MM.1S (cell line): ENCODE results near the gene INPP5J.

Experiments
- DNase-seq: peaks from one replicate; pipeline ENCODE4 v3.0.0-alpha.2; 2015
- H2AFZ ChIP-seq: fragments of 300-600 bp; sonication (generic); 2 replicates; pipeline ENCODE4 v1.6.0; 2016; ENCODE audit warnings: antibody characterized with exemption, low read length
- H3F3A ChIP-seq: fragments of 300-600 bp; sonication (generic); 2 replicates; pipeline ENCODE4 v1.6.1; 2016; ENCODE audit warnings: mild to moderate bottlenecking, antibody characterized with exemption, low read length, moderate library complexity, mixed read lengths; ENCODE audit not compliant: insufficient read depth
- H3K27ac ChIP-seq: fragments of 300-600 bp; sonication (generic); 2 replicates; pipeline ENCODE4 v1.5.1; 2016; ENCODE audit warnings: mild to moderate bottlenecking, low read length
- H3K27me3 ChIP-seq: fragments of 300-600 bp; sonication (generic); replicated peaks from 2 replicates; pipeline ENCODE4 v1.6.0; 2016; ENCODE audit warnings: low read length; ENCODE audit not compliant: insufficient read depth
- H3K36me3 ChIP-seq: fragments of 300-600 bp; sonication (generic); replicated peaks from 2 replicates; pipeline ENCODE4 v1.6.1; 2016; ENCODE audit warnings: mild to moderate bottlenecking, low read length, mixed read lengths; ENCODE audit not compliant: insufficient read depth
- H3K4me1 ChIP-seq: fragments of 300-600 bp; sonication (generic); 2 replicates; pipeline ENCODE4 v1.6.1; 2016; ENCODE audit warnings: low read length, mixed read lengths
- H3K4me2 ChIP-seq: fragments of 300-600 bp; sonication (generic); 2 replicates; pipeline ENCODE4 v1.6.0; 2016; ENCODE audit warnings: low read depth, low read length
- H3K4me3 ChIP-seq: fragments of 300-600 bp; sonication (generic); 2 replicates; pipeline ENCODE4 v1.5.1; 2016; ENCODE audit warnings: low read length, mixed read lengths
- H3K79me2 ChIP-seq: fragments of 300-600 bp; sonication (generic); 2 replicates; pipeline ENCODE4 v1.6.1; 2016; ENCODE audit warnings: mixed run types, low read length, mixed read lengths
- H3K9ac ChIP-seq: fragments of 300-600 bp; sonication (generic); 2 replicates; pipeline ENCODE4 v1.6.1; 2016; ENCODE audit warnings: low read length, mixed read lengths
- H3K9me2 ChIP-seq: fragments of 300-600 bp; sonication (generic); replicated peaks from 2 replicates; pipeline ENCODE4 v1.6.1; 2016; ENCODE audit warnings: mild to moderate bottlenecking, low read length, mixed read lengths; ENCODE audit not compliant: insufficient read depth
- H3K9me3 ChIP-seq: fragments of 300-600 bp; sonication (generic); replicated peaks from 2 replicates; pipeline ENCODE4 v1.6.1; 2016; ENCODE audit warnings: mild to moderate bottlenecking, low read length, mixed read lengths; ENCODE audit not compliant: insufficient read depth
- H4K20me1 ChIP-seq: fragments of 300-600 bp; sonication (generic); 2 replicates; pipeline ENCODE4 v1.6.1; 2016; ENCODE audit warnings: mild to moderate bottlenecking, low read length, moderate library complexity, mixed read lengths; ENCODE audit not compliant: insufficient read depth
- CTCF ChIP-seq: fragments of 300-600 bp; sonication (generic); IDR thresholded peaks from 2 replicates; pipeline ENCODE4 v1.5.1; 2016; ENCODE audit warnings: antibody characterized with exemption, low read length, mixed read lengths
- EZH2 ChIP-seq: fragments of 300-600 bp; sonication (generic); optimal IDR thresholded peaks from 2 replicates; pipeline ENCODE3; 2017; ENCODE audit warnings: low read depth, mild to moderate bottlenecking, antibody characterized with exemption, low read length, mixed read lengths
- EZH2phosphoT487 ChIP-seq: fragments of 300-600 bp; sonication (generic); IDR thresholded peaks from 2 replicates; pipeline ENCODE4 v1.6.1; 2018; ENCODE audit warnings: antibody characterized with exemption, low read length

Gene INPP5J

GRCh38 chr22:31151872-31152271 is 29.1 kb downstream of the INPP5J start:
- no peaks in the 10 kb centered on the region for H3F3A ChIP-seq
- H3K9me3 ChIP-seq: no peaks in the 10 kb centered on the region
- H2AFZ ChIP-seq: no peak overlapping the region
- no peak overlapping the region for H3K4me3 ChIP-seq
- H3K4me2 ChIP-seq: no peak overlapping the region
- TF ChIP-seq CTCF: no peak
- TF ChIP-seq EZH2: no peak
- no peak for TF ChIP-seq EZH2phosphoT487
- H3K9ac ChIP-seq: no peak overlapping the region
- no peak for DNase-seq
- no peak overlapping the region for H3K27ac ChIP-seq
- H3K79me2 ChIP-seq: no peaks in the 10 kb centered on the region
- no peaks in the 10 kb centered on the region for H3K9me2 ChIP-seq
- no peaks in the 10 kb centered on the region for H3K27me3 ChIP-seq
- no peaks in the 10 kb centered on the region for H4K20me1 ChIP-seq
- no peaks in the 10 kb centered on the region for H3K36me3 ChIP-seq
- H3K4me1 ChIP-seq: no peaks in the 10 kb centered on the region

- H3K9me3 ChIP-seq: no peaks in the 10 kb centered on the region
Observed at GRCh38 chr22:31153357-31153756, 30.6 kb downstream of the INPP5J start.

GRCh38 chr22:31154975-31155374 is 32.2 kb downstream of the INPP5J start:
- Histone ChIP-seq H2AFZ (no peak overlapping the region), H3K79me2 (no peaks in the 10 kb centered on the region), H3F3A (no peaks in the 10 kb centered on the region), H3K9me2 (no peaks in the 10 kb centered on the region), H3K9me3 (no peaks in the 10 kb centered on the region), H3K27me3 (peaks cover 6% of the 10 kb centered on the region; the same call in 1 of the 2 replicates), H3K4me3 (no peak overlapping the region), H3K4me2 (no peak overlapping the region), H3K9ac (no peak overlapping the region), H3K4me1 (no peaks in the 10 kb centered on the region), H3K27ac (no peak overlapping the region), H3K36me3 (no peaks in the 10 kb centered on the region), H4K20me1 (no peaks in the 10 kb centered on the region)
- DNase-seq: no peak
- TF ChIP-seq CTCF (no peak), EZH2 (no peak), EZH2phosphoT487 (no peak)

More at GRCh38 chr22:31153357-31153756, 30.6 kb downstream of the INPP5J start:
- Histone ChIP-seq H3K36me3 (no peaks in the 10 kb centered on the region), H3K4me1 (no peaks in the 10 kb centered on the region), H3K9ac (no peak overlapping the region), H3K27ac (no peak overlapping the region), H3K27me3 (no peaks in the 10 kb centered on the region), H4K20me1 (no peaks in the 10 kb centered on the region), H3K4me2 (no peak overlapping the region), H2AFZ (no peak overlapping the region), H3K9me2 (no peaks in the 10 kb centered on the region), H3F3A (no peaks in the 10 kb centered on the region), H3K79me2 (no peaks in the 10 kb centered on the region), H3K4me3 (no peak overlapping the region)
- no peak for TF ChIP-seq CTCF
- TF ChIP-seq EZH2phosphoT487: no peak
- TF ChIP-seq EZH2: no peak
- no peak for DNase-seq

- Histone ChIP-seq H2AFZ (no peak overlapping the region), H3K79me2 (peaks cover 3% of the 10 kb centered on the region), H4K20me1 (no peaks in the 10 kb centered on the region), H3K9me2 (no peaks in the 10 kb centered on the region), H3K4me1 (no peaks in the 10 kb centered on the region), H3K9me3 (no peaks in the 10 kb centered on the region), H3K4me2 (no peak overlapping the region), H3F3A (peaks cover 1% of the 10 kb centered on the region; the same call in 1 of the 2 replicates), H3K27me3 (peaks cover 6% of the 10 kb centered on the region; the same call in 1 of the 2 replicates), H3K9ac (no peak overlapping the region), H3K36me3 (no peaks in the 10 kb centered on the region), H3K27ac (no peak overlapping the region), H3K4me3 (no peak overlapping the region)
- no peak for DNase-seq
- TF ChIP-seq EZH2phosphoT487 (no peak), CTCF (no peak), EZH2 (no peak)
Observed at GRCh38 chr22:31155422-31155821, 32.7 kb downstream of the INPP5J start.
